GM21367 (cell line): ENCODE data around the gene MAGI1.

Source experiments
- ATAC-seq: cut with Tn5 transposase; IDR thresholded peaks from one replicate; pipeline ENCODE4 v1.9.1; 2021; ENCODE audit not compliant: unreplicated experiment

The MAGI1 gene

DNA sequence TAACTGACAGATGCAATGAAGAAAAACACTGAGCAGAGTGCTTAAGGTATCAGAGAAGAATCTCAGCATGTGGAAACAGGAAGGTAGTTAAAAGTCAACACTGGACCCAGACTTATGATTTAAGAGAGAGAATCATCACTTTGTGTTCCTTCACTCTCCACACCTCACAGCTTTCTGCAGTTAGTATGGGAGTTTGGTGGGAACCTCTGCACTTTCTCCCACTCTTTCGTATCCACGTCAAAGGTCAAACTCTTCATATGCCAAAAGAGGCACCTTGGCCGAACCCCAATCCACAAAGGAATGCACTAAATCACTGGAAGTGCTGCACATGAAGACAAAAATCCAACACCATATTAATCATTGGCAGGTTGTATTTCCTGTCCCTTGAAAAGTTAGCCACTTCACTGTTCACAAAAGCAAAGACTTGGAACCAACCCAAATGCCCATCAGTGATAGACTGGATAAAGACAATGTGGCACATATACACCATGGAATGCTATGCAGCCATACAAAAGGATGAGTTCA, 361.2 kb downstream of the MAGI1 start:
- ATAC-seq: no peak

DNA sequence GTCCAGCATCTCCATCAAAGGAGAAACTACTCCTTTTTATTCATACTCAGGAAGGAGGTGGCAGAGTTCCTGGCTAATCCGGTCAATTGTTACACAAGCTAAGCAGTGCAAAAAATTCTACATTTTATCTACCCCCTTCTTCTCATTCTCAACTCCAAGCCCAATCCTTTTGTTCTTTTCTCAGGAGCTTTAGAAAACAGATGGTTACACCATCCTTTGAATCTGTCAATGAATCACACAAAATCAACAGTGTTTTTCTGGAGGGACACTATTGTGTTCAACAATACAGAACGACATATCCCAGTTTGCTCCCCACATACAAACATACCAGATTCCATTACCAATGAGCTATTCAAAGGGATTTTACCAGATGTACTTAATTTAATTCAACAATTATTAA, 362.1 kb downstream of the MAGI1 start:
- no peak for ATAC-seq

DNA sequence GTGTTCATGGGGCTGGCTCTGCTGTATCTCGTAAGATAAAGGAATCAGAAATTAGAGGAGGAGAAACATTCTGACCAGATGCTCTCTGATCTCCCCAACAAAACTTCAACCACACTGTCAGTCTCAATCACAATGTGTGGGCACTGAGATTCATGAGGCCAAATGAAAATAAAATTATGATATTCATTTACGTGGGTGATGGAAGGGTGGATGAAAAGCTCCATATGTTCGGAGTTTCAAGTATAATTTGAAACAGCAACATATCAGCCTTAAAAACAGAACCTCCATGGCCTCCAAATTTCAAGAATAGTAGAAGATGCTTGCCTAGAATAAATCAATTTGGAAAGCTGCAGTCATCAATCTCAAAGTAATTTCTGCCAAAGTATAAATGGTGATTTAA, 363.7 kb downstream of the MAGI1 start:
- ATAC-seq: no peak

DNA sequence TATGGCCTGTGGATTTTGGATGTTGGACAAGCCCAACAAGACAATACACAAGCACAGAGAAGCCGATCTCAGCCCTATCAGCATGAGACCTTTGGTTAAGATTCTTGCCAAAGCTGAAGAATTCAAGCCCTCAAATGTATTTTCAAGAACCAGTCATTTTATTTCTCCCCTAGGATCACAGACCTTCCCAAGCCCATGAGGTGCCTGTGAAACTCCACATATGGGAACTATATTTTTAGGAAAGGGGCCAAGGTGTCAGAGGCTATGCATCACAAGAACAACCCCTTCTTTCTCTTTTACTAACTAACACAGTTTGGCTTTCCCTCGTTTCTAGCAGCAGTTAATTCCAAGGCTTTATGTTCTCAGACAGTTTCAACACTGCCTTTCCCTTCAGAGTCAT, 364.5 kb downstream of the MAGI1 start:
- no peak for ATAC-seq

DNA sequence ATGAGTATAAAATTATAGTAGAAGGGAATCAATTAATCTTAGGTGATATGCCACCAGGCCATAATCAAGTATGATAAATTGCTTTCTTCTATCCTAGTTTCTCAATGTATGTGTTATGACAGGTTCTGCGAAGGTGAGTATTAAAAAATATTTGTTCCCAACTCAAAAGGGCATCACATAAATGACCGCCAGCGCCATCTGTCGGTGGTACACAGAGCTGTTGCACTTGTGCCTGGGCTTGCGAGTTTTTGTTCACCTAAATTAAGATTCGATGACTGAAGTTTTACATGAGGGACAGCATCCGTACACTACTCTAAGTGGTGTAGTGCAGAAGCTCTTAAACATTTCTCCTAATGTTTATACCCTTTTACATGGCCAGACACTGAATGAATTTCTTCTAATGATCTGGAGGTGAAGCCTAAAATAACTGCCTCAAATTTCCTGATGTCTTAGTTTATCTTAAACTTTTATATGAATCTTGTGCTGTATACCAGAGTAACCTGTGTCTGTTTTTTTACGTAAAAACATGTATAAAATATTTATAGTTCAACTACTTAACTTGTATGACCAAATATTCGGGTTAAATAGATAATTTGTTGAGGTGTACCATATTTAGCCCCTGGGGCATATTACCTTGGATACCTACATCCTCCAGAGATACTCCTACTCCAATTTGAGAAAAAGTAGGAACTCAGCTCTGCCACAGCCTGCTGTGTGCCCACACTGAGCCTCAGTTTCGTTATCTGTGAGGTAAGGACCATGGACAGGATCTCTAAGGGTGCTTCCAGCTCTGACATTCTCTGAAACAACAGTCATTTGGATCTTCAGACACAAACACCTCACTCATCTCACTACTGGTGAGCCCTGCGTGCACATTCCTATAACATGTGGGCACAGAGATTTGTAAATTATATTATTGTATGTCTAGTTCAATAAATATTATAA, 365.6 kb downstream of the MAGI1 start:
- no peak for ATAC-seq

DNA sequence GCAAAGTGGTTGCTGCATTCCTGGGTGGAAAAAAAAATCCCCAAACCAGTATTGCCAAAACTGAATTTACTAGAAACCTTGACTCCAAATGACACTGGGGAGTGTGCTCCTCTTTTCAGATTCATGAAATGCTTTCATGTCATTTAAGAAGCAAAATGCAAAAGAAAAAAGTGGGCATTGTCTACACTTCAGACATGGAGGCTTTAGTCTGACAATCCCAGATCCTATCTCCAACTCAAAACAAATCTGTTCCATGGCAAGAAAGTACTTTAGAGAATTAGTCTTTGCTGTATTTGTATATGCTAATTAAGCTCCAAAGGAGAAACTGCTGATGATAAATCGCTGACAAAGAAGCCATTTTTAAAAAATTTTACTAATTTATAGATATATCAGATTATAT, 366.7 kb downstream of the MAGI1 start:
- no peak for ATAC-seq

DNA sequence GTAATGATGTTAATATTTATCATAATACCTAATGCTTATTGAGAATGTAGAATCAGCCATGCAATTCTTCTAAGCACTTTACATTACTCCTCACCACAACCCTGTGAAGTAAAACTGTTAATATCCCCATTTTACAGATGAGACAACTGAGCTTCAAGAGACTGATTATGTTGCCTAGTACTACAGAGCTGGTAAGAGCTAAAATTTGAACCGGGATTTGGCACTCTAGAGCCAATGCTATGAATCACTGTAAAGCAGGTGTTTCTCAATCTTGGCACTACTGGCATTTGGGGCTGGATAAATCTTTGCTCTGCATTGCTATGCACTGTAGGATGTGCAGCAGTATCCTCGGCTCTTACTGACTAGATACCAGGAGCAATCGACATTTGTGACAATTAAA, 367.7 kb downstream of the MAGI1 start:
- ATAC-seq: no peak

DNA sequence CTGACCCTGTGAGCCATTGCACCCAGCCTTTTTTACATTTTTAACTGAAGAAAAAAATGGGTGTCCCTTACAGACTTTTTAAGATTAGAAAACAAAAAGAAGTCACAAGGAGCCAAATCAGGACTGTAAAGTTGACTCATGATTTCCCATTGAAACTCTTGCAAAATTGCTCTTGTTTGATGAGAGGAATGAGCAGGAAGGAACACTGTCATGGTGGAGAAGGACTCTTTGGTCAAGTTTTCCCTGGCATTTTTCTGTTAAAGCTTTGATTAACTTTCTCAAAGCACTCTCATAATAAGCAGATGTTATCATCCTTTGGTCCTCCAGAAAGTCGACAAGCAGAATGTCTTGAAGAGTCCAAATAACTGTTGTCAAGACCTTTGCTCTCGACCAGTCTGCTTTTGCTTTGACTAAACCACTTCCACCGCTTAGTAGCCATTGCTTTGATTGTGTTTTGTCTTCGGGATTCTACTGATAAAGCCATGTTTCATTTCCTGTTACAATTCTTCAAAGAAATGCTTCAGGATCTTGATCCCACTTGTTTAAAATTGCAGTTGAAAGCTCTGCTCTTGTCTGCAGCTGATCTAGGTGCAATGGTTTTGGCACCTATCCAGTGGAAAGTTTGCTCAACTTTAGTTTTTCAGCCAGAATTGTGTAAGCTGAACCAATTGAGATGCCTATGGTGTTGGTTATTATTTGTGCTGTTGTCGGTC, 369.4 kb downstream of the MAGI1 start:
- ATAC-seq: no peak

DNA sequence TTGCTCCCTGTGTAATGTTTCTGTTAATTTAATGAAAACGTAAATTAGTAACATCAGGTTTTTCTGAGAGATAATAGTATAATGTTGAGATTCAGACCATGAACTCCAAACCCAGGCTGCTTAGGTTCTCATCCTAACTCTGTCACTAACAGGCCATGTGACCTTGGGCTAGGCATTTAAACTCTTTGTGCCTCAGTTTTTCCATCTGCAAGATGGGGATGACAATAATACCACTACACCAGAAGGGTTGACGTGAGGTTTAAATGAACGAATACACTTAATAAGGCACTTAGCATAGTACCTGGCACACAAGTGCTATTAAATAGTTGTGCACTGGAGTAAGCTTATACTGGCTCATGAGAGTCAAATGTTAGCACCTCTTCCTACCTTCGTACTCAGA, 370.8 kb downstream of the MAGI1 start:
- no peak for ATAC-seq

DNA sequence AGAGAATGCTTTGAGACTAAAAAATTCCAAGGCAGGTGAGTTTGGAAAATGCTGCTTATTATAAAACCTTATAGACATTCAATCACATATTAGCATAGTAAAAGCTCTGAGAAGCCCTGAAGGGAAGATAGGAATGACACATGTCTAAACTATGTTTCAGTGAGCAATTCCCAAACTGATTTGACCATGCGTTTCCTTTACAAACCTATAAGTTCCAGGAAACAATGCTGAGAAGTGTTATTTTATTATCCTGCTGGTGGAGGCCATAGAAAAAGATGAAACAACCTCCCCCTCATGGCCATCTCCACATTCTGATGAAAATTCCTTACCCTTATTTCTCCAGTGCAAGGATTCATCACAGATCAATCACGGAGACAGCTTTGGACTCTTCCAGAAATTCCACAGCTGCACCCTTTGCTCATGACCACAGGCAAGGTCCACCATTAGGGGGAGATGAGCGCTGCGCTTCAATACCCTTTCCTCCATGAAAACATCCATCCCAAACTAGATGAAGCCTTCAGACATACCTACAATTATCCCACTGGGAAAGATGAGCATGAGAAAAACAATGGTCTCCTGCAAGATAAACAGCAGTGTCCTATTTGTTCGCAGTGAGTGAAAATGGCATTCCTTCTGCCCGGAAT, 372.1 kb downstream of the MAGI1 start:
- ATAC-seq: no peak

DNA sequence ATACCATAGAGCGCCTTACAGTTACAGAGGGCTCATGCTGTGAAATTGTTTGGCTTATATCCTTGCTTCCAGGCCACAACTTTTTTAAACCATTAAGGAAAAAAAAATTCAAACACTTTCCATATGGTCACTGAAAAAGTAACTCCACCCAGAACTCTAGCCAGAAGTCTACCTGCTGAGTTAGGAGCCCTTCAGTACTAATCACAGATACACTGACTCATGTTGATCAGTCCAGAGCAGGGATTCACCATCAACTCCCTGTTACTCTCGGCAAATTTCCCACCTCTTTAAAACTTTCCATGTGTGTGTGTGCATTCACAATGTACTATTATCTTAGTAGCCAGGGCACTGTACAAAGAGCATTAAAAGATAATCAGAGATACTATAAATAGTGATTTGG, 372.8 kb downstream of the MAGI1 start:
- no peak for ATAC-seq

DNA sequence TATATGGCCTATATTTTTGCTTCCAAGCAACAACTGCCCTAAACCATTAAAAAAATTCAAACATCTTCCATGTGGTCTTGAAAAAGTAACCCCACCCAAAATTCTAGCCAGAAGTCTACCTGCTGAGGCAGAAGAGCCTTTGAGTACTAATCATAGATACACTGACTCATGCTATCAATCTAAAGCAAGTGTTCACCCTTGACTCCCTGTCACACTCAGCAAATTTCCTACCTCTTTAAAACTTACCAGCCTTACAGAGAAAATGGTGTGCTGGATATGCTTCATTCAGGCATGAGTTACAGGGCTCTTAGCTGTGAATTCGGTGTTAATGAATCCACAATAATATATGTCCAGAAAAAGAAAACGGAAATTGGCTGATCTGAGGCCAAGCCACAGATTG, 373.8 kb downstream of the MAGI1 start:
- no peak for ATAC-seq

DNA sequence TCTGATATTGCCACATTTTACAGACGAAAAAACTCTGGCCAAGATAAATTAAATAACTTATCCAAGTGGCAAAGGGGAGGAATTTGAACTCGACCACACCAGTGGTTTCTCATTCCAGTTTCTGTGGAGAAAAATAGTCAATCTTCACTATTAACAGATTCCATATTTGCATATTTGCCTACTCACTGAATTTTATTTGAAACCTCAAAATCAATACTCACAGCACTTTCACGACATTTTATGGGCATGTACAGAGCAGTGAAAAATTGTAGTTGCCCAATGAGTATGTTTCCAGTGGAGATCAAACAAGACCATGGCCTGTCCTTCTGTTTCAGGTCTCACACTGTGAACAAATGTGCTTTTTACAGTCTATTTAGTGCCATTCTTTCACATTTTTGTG, 374.3 kb downstream of the MAGI1 start:
- no peak for ATAC-seq

DNA sequence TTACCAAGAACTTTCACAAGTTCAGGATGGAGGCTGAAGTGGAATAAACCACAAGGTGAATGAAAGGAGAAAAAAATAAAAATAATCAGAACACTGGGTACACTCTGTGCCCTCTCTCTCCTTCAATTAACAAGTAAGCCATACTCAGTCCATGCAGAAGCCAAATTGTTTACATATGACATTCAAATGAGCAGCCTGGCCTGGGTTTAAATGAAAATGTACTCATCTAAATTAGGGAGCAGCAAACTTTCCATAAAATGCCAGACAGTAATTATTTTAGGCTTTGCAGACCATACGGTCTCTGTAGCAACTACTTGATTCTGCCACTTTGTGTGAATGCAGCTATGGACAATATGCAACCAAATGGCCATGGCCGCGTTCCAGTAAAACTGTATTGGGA, 376.6 kb downstream of the MAGI1 start:
- no peak for ATAC-seq

DNA sequence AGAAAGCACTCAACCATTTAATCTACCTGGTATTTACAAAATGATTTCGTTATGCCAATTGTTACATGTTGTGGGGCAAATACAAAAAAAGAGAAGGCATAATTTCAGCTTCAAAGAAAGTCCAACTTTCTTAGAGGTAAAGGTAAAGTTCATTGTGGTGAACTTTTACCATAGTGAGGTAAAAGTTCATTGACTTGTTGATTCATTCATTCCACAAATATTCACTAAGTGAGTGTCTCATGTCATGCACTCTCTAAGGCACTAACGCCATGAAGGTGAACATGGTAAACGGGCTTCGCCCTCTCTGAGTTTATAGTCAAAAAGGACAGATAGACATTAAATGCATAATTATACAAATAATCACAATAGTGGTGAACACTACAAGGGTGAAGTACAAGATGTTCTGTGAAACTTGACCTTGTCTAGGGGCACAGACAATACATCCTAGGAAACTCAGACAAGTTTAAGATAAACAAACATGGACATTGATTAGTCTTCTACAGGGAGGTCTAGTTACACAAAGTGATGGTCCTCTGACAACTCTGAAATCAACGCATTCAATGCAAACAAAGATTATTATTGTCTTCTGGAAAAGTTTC, 378.6 kb downstream of the MAGI1 start:
- no peak for ATAC-seq

DNA sequence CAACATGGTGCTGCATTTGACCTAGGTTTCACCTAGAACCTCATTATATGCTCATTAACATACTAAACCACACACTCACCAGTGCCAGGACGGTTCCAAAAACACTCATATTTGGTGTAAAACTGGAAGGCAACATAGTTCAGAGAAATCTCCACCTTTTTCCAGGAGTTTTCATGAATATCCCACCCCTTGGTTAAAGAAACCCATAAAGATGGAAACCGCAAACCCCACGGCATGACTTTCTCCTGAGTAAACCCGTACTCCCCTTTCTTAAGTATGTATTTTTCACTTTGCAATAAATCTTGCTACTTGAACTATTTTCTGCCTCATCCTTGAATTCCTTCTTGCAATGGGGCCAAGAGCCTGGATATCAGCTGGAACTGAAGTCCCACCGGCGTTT, 379.3 kb downstream of the MAGI1 start:
- no peak for ATAC-seq

DNA sequence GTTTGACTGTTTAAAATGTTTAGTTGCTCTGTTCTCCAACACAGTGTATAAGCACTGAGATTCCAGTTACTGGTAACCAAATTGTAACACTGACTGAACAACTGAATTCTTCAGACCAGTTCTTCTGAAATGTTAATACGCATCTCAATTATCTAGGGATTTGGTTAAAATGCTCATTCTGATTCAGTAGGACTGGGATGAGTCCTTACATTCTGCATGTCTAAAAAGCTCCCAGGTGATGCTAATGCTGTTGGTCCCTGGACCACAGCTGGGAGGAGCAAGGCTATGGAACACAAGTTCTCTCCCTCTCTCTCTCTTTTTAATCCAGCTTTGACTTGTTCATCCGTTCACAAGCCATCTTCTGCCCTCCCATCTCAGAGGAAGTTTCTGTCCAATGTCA, 380.3 kb downstream of the MAGI1 start:
- ATAC-seq: no peak

DNA sequence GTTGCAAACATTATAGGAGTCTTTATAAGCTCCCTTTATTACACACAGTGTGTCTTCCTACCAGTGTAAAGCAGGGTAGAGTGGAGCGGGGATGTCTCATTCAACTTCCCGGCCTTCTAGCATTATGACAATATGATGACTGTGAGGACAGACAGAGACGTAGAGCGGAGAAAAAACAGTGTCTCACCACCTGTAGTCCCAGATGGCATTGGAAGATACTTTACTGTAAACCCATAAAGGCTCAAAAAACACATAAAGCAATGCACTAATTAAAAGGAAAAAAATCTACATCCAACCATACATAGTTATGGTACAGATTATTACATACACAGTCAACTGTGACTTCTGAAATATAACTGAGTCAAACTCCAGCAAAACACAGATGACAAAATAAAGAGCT, 383.7 kb downstream of the MAGI1 start:
- no peak for ATAC-seq

DNA sequence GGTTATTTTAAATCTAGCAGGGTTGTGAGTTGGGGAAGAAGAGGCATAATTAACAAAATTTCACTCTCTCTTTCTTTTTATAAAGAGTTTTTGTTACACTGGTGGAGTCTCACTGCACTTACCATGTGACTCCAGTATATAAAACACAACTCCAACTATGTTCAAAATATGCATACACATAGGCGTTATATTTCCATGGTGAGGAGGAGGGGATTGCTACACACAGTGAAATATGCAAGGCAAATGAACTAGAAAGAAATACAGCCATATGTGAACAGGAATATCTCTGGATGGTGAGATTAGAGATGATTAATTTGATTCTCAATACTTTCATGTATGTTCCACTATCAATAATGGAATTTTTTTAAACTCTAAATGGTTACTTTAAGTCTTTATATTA, 385.0 kb downstream of the MAGI1 start:
- no peak for ATAC-seq

DNA sequence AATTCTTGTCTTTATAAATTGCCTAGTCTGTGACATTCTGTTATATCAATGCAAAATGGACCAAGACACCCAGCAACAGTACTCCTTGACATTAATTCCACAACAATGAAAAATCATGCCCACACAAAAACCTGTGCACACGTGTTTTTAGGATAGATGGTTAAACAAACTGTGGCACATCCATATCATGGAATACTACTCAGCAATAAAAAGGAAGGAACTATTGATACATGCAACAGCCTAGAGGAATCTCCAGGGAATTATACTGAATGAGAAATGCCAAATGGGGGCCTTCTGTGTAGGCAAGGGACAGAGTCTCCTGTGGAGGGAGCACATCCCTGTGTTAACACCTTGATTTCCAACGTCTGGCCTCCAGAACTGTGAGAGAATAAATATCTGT, 388.5 kb downstream of the MAGI1 start:
- no peak for ATAC-seq

DNA sequence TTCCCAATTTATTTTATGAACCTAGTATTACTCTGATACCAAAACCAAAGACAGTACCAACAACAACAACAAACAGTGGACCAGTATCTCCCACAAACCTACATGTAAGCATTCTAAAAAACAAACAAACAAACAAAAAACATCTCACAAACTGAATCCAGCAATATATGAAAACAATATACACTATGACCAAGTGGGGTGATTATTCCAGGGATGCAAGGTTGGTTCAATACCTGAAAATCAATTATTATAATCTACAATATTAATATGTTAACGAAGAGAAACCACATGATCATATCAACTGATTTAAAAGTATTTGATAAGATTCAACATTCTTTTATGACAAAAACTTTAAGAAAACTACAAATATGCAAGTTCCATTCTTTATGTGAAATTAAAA, 391.3 kb downstream of the MAGI1 start:
- no peak for ATAC-seq
